Measurements from ENCODE around the gene RSPH1. TPM values are rescaled to one million over a fixed set of nuclear protein-coding genes. Genes with fewer than 3 reads are reported as not detected.

Gene RSPH1
- total and polyA plus RNA-seq, 2 experiments from 2014 or later: 0.06 to 0.43 TPM

DNA sequence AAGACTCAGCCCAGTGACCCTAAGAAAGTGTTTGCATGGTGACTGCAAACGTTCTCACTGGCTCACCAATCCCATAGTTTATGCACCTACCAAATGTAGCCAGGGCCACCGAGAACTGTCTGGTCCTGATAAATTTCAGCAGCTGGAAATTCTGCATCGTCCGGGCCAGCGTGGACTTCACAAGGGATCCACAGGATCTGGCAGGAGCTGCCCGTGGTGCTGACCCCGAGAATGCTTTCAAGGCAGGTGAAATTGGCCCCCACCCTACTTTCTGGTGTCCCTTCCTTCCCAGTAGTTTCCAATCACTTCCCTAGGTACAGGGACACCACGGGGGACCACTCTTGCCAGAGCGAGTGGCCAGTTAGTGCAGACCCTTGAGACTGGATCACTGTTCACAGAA, 66.2 kb downstream of the RSPH1 start:
- peak; percentile 5 to 66 for DNase-seq (ENCODE audit: low read depth in 1 of 2, low spot score in 1 of 2)
- Histone ChIP-seq H3K27me3 (peaks cover 4% of the 10 kb centered on the region), H3K36me3 (no peaks in the 10 kb centered on the region), H3K4me3 (no peak overlapping the region), H3K27ac (no peak overlapping the region), H3K9me3 (ENCODE audit: low read depth) (no peaks in the 10 kb centered on the region), H3K4me1 (ENCODE audit: low read depth) (no peaks in the 10 kb centered on the region)
- TF ChIP-seq, protein P1, sequence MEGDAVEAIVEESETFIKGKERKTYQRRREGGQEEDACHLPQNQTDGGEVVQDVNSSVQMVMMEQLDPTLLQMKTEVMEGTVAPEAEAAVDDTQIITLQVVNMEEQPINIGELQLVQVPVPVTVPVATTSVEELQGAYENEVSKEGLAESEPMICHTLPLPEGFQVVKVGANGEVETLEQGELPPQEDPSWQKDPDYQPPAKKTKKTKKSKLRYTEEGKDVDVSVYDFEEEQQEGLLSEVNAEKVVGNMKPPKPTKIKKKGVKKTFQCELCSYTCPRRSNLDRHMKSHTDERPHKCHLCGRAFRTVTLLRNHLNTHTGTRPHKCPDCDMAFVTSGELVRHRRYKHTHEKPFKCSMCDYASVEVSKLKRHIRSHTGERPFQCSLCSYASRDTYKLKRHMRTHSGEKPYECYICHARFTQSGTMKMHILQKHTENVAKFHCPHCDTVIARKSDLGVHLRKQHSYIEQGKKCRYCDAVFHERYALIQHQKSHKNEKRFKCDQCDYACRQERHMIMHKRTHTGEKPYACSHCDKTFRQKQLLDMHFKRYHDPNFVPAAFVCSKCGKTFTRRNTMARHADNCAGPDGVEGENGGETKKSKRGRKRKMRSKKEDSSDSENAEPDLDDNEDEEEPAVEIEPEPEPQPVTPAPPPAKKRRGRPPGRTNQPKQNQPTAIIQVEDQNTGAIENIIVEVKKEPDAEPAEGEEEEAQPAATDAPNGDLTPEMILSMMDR (IDR thresholded peaks at IDR 0.05; ENCODE audit: low read depth, low read length): no peak

DNA sequence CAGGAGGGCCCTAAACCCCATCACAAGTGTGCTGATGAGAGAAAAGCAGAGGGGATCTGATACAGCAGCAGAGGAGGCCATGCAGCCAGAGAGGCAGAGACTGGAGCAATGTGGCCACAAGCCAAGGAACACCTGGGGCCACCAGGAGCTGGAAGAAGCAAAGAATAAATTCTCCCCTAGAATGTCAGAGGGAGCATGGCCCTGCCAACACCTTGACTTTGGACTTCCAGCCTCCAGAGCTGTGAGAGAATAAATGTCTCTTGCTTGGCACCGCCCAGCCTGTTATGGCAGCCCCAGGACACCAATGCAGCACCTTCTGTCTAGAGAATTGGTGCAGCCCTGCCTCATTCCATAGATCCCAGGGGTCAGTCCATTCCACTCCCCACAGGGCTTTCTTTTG, 67.0 kb downstream of the RSPH1 start:
- peaks cover 5% of the 10 kb centered on the region for H3K27me3 ChIP-seq
- H3K27ac ChIP-seq: no peak overlapping the region
- H3K36me3 ChIP-seq: no peaks in the 10 kb centered on the region
- no peak overlapping the region for H3K4me3 ChIP-seq
- no peak for DNase-seq (ENCODE audit: low read depth in 1 of 2, low spot score in 1 of 2)
- H3K4me1 ChIP-seq (ENCODE audit: low read depth): no peaks in the 10 kb centered on the region
- no peaks in the 10 kb centered on the region for H3K9me3 ChIP-seq (ENCODE audit: low read depth)
- TF ChIP-seq, protein P1 (IDR thresholded peaks at IDR 0.05; ENCODE audit: low read depth, low read length): no peak

DNA sequence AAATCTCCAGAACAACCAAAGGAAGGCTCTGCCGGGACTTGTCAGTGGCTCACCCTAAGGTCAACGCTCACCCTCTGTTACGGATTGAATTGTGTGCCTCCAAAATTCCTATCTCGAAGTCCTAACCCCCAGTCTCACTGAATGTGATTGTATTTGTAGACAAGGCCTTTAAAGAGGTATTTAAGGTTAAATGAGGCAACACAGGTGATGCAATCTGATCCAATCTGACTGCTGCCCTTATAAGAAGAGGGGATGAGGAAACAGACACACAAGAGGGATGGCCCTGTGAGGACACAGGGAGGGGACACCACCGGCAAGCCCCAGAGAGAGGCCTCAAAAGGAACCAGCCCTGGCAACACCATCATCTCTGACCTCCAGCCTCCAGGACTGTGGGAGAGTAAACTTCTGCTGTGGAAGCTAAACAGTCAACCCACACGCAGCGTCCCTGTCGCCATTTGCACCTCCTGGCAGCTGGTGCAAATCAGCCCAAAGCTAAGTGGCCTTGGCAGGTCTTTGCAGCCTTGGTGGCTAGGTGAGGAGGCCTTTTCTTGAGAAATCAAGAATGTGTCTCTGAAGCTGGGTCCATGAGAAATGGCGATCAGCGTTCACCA, 68.1 kb downstream of the RSPH1 start:
- peaks cover 8% of the 10 kb centered on the region for H3K27me3 ChIP-seq
- no peaks in the 10 kb centered on the region for H3K9me3 ChIP-seq (ENCODE audit: low read depth)
- TF ChIP-seq, protein P1 (IDR thresholded peaks at IDR 0.05; ENCODE audit: low read depth, low read length): no peak
- H3K36me3 ChIP-seq: no peaks in the 10 kb centered on the region
- H3K4me1 ChIP-seq (ENCODE audit: low read depth): no peaks in the 10 kb centered on the region
- H3K27ac ChIP-seq: no peak overlapping the region
- no peak overlapping the region for H3K4me3 ChIP-seq
- DNase-seq (ENCODE audit: low read depth in 1 of 2, low spot score in 1 of 2): no peak

DNA sequence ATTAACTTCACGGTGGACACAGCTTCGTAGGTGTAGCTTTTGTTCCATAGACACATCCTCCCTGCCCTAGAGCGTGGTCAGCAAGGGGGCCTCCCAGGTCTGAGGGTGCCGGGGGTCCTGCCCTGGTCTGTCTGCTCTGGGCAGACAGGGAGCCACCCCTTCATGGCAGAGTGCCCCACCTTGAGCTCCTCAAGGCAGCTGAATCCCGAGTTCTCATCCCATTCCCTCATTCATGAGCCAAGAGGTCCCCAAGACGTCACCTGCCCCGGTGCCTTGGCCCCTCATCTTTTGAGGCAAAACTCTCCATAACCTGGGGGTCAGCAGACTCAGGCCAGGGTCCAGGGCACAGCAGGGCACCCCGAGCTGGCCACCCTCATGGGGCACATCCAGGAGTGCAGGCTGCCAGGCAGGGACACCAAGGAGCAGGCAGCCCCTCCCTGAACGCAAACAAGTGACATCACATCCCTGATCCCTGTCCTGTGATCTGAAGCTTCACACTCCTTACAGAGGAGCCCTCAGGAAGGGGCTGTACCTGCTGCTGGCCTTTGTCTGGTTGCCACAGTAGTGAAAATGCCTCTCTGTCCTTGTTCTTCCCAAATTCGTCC, 69.0 kb downstream of the RSPH1 start:
- Histone ChIP-seq H3K4me1 (ENCODE audit: low read depth) (no peaks in the 10 kb centered on the region), H3K9me3 (ENCODE audit: low read depth) (no peaks in the 10 kb centered on the region), H3K4me3 (no peak overlapping the region), H3K36me3 (no peaks in the 10 kb centered on the region), H3K27ac (no peak overlapping the region), H3K27me3 (peaks cover 8% of the 10 kb centered on the region)
- TF ChIP-seq, protein P1 (IDR thresholded peaks at IDR 0.05; ENCODE audit: low read depth, low read length): no peak
- DNase-seq (ENCODE audit: low read depth in 1 of 2, low spot score in 1 of 2): no peak

DNA sequence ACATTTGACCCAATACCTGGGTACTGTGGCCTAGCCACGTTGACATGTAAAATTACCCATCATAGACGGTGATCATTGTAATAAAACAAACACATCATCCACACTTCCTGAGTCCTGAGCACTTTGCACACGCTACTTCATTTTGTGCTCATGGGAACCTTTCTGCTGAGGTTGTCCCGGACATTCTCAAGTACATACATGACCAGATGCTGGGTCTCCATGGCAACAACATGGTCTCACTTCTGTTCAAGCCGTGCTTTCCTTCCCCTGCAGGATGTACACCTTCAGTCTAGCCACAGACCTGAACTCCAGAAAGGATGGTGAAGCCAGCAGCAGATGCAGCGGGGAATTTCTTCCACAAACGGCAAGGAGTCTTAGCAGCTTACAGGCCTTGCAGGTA, 69.6 kb downstream of the RSPH1 start:
- Histone ChIP-seq H3K4me3 (no peak overlapping the region), H3K36me3 (no peaks in the 10 kb centered on the region), H3K27ac (no peak overlapping the region), H3K9me3 (ENCODE audit: low read depth) (no peaks in the 10 kb centered on the region), H3K4me1 (ENCODE audit: low read depth) (no peaks in the 10 kb centered on the region), H3K27me3 (peaks cover 8% of the 10 kb centered on the region)
- TF ChIP-seq, protein P1 (IDR thresholded peaks at IDR 0.05; ENCODE audit: low read depth, low read length): no peak
- no peak for DNase-seq (ENCODE audit: low read depth in 1 of 2, low spot score in 1 of 2)
